Vagina (tissue), 2 donors: ENCODE data around the gene MRPL50.

Experiments
- CTCF ChIP-seq, 3 experiments: fragments of 450-650 bp in 2 of 3; fragments of 200-600 bp in 1 of 3; sonication (generic) in 1 of 3; IDR thresholded peaks; one replicate each; pipeline ENCODE4 v1.5.1; 2017 to 2019; ENCODE audit warnings: antibody characterized with exemption in 3 of 3, mild to moderate bottlenecking in 2 of 3, moderate library complexity in 2 of 3
- POLR2A ChIP-seq, 2 donors: fragments of 450-650 bp; IDR thresholded peaks; one replicate each; pipeline ENCODE4 v1.6.1; 2017; ENCODE audit warnings: antibody characterized with exemption in 2 of 2, mild to moderate bottlenecking in 2 of 2, moderate library complexity in 2 of 2
- POLR2AphosphoS5 ChIP-seq, 2 donors: sonication (generic); formaldehyde crosslinking; IDR thresholded peaks; one replicate each; pipeline ENCODE4 v1.9.0; 2017; ENCODE audit warnings: antibody characterized with exemption in 2 of 2, mild to moderate bottlenecking in 2 of 2, low read depth in 1 of 2; ENCODE audit not compliant: insufficient read depth in 1 of 2

DNA sequence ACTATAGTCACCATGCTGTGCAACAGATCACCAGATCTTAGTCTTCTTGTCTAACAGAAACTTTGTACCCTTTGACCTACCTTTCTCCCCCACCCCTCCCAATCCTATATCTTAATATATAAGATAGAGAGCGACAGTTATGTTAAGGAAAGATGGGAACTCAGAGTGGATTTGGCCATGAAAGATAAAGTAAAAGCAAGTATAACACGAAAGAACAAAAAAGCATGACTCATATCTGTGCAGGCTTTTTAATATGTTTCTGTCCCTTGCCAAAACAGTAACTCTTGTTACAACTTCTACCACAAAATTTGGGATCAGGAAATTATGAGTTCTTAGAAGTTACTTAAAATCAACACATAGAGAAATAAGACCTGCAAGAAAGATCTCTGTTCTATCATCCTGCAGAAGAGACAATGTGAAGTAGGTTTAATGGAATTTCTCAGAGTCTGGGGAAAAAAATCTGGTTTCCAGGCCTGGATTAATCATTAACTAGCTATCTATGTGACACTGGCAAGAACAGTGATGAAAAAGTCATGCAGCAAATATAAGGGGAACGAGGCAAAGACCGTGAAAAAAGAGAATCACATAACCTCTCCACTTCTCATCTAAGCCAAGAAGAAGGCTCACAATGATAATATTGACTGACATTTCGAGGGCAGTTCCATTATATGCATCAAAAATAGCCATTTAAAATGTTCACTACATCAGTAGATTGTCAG lies 32.2 kb downstream of the MRPL50 start:
- TF ChIP-seq CTCF (IDR thresholded peaks at IDR 0.05), result no peak
- no peak for TF ChIP-seq POLR2A (IDR thresholded peaks at IDR 0.05)
- no peak for TF ChIP-seq POLR2AphosphoS5 (IDR thresholded peaks at IDR 0.05; ENCODE audit: insufficient read depth in 1 of 2, low read depth in 1 of 2)
